GM18951 (cell line): Measurements from ENCODE around the gene ARL4C.

Experiments used
- POLR2A ChIP-seq: IDR thresholded peaks from 4 replicates; pipeline ENCODE4 v1.6.1; 2011; ENCODE audit warnings: mild to moderate bottlenecking; ENCODE audit not compliant: insufficient read length, insufficient read depth; ENCODE audit errors: extremely low read depth
- in situ Hi-C: fragments of 300-500 bp; cut with MboI; formaldehyde crosslinking; loops from one replicate; pipeline ENCODE4 v1.12.0; 2022; ENCODE audit warnings: low sequenced_read_pairs, mixed read lengths, inconsistent platforms; ENCODE audit not compliant: unreplicated experiment

ARL4C gene

GRCh38 chr2:234479465-234479864 is 17.4 kb downstream of the ARL4C start:
- TF ChIP-seq POLR2A, result no peak
- in situ Hi-C loops, result no loop called here

GRCh38 chr2:234478121-234478858 is 18.6 kb downstream of the ARL4C start:
- TF ChIP-seq POLR2A, result no peak
- in situ Hi-C loops, result no loop called here

- TF ChIP-seq POLR2A, result no peak
- in situ Hi-C loops, result no loop called here
These were observed 20.1 kb downstream of the ARL4C start for GRCh38 chr2:234476766-234477165.

GRCh38 chr2:234474654-234475053 is 22.2 kb downstream of the ARL4C start:
- in situ Hi-C loops, result no loop called here
- no peak for TF ChIP-seq POLR2A

GRCh38 chr2:234472155-234472554 is 24.7 kb downstream of the ARL4C start:
- in situ Hi-C loops, result no loop called here
- no peak for TF ChIP-seq POLR2A

- no peak for TF ChIP-seq POLR2A
- in situ Hi-C loops, result no loop called here
These were observed 26.9 kb downstream of the ARL4C start for GRCh38 chr2:234469972-234470371.

- TF ChIP-seq POLR2A, result no peak
- in situ Hi-C loops, result no loop called here
These were observed 27.5 kb downstream of the ARL4C start for GRCh38 chr2:234469251-234469845.

GRCh38 chr2:234468503-234468902 is 28.4 kb downstream of the ARL4C start:
- in situ Hi-C loops, result no loop called here

GRCh38 chr2:234467289-234467688 is 29.6 kb downstream of the ARL4C start:
- TF ChIP-seq POLR2A, result no peak
- in situ Hi-C loops, result no loop called here

More at GRCh38 chr2:234468503-234468902, 28.4 kb downstream of the ARL4C start:
- no peak for TF ChIP-seq POLR2A

- in situ Hi-C loops, result no loop called here
- no peak for TF ChIP-seq POLR2A
These were observed 32.6 kb downstream of the ARL4C start for GRCh38 chr2:234464291-234464645.

GRCh38 chr2:234463626-234464290 is 33.1 kb downstream of the ARL4C start:
- in situ Hi-C loops, result no loop called here
- TF ChIP-seq POLR2A, result no peak

- TF ChIP-seq POLR2A, result no peak
- in situ Hi-C loops, result no loop called here
These were observed 34.5 kb downstream of the ARL4C start for GRCh38 chr2:234462218-234462992.

- no peak for TF ChIP-seq POLR2A
- in situ Hi-C loops, result no loop called here
These were observed 37.4 kb downstream of the ARL4C start for GRCh38 chr2:234459401-234460009.

- in situ Hi-C loops, result no loop called here
These were observed 38.4 kb downstream of the ARL4C start for GRCh38 chr2:234458466-234458865.

More at GRCh38 chr2:234458466-234458865, 38.4 kb downstream of the ARL4C start:
- no peak for TF ChIP-seq POLR2A
